ENCODE measurements around the gene TRPM3.

- no peak for TF ChIP-seq PRPF4 (IDR thresholded peaks at IDR 0.05; ENCODE audit: low read depth, low read length, poor library complexity, severe bottlenecking)
- TF ChIP-seq STAG1 (CRISPR knock-in tag; IDR thresholded peaks at IDR 0.05) = no peak
- no peak for TF ChIP-seq USF2 (IDR thresholded peaks at IDR 0.05; ENCODE audit: low read depth, low read length)
- no peak for TF ChIP-seq USF2 (CRISPR knock-in tag; IDR thresholded peaks at IDR 0.05; ENCODE audit: borderline replicate concordance)
- no peak for TF ChIP-seq TP53 (CRISPR knock-in tag; conservative IDR thresholded peaks at IDR 0.05)
- no peak for TF ChIP-seq JUN (CRISPR knock-in tag; IDR thresholded peaks at IDR 0.05)
Measured at GRCh38 chr9:70540016-70540415, 581.4 kb downstream of the TRPM3 start.

Data from HepG2 (cell line).